Ovary (tissue), 9 donors: Measurements from ENCODE around the gene SPEF2. TPM values are rescaled to one million over a fixed set of nuclear protein-coding genes. Genes with fewer than 3 reads are reported as not detected.

ENCODE experiments used
- DNase-seq, 5 donors: peaks; one replicate each; pipeline ENCODE4 v3.0.0-alpha.2; 2019 to 2020
- H3K27ac ChIP-seq, 2 donors: fragments of 200-600 bp; one replicate each; pipeline versions ENCODE4 v1.5.1 to v1.8.0; 2019 to 2022
- H3K27me3 ChIP-seq: fragments of 200-600 bp; one replicate; pipeline ENCODE4 v1.8.0; 2022
- H3K36me3 ChIP-seq: fragments of 200-600 bp; sonication (generic); one replicate; pipeline ENCODE4 v1.5.1; 2019
- H3K4me1 ChIP-seq: one replicate; pipeline ENCODE4 v1.8.1; 2013; ENCODE audit warnings: mild to moderate bottlenecking, moderate library complexity; ENCODE audit not compliant: insufficient read depth
- H3K4me3 ChIP-seq: fragments of 200-600 bp; sonication (generic); one replicate; pipeline ENCODE4 v1.5.1; 2017
- H3K9me3 ChIP-seq, 2 donors: fragments of 200-600 bp in 1 of 2; sonication (generic) in 1 of 2; one replicate each; pipeline versions ENCODE4 v1.5.1 to v1.8.1; 2013 to 2019; ENCODE audit warnings: mild to moderate bottlenecking in 1 of 2, moderate library complexity in 1 of 2
- EP300 ChIP-seq: sonication (generic); formaldehyde crosslinking; IDR thresholded peaks from one replicate; pipeline ENCODE4 v1.6.1; 2017; ENCODE audit warnings: antibody characterized with exemption
- POLR2A ChIP-seq: fragments of 450-650 bp; IDR thresholded peaks from one replicate; pipeline ENCODE4 v1.6.1; 2017; ENCODE audit warnings: antibody characterized with exemption, mild to moderate bottlenecking, moderate library complexity
- WGBS, 3 donors: extraction: QIAGEN DNeasy Blood & Tissue Kit in 1 of 3; methylation state at CpG; one replicate each; pipeline versions ENCODE4 v1.1.5 to v1.1.7; 2013 to 2017; 5-methylcytosine and 5-hydroxymethylcytosine counted together
- intact Hi-C, 4 donors: fragments of 100-400 bp; cut with DNase I; formaldehyde crosslinking; loops; one replicate each; pipeline versions ENCODE4 v1.11.0 to v1.15.1; 2022 to 2023
- polyA plus RNA-seq, 2 donors: library from polyadenylated mRNA; stranded (reverse); fragments of 200-250 nt in 1 of 2; fragments of 350-450 nt in 1 of 2; fragmentation: Illumina TruSeq in 1 of 2; extraction: RNeasy Lipid Tissue Mini Kit (QIAGEN cat#74804) in 1 of 2; gene quantifications; one replicate each; pipeline ENCODE4 v1.2.3, GENCODE V29; 2013 to 2014
- total RNA-seq, 7 donors: library from RNA; depleted of rRNA in 2 of 7; stranded (reverse); fragments of >200 nt in 2 of 7; fragmentation: NEBNext Ultra II Directional in 3 of 7; extraction: Animal tissue kit (Norgen Biotek cat#: 25700) in 3 of 7; gene quantifications; one replicate each; pipeline versions ENCODE4 v1.1.0 to v1.2.4, GENCODE V29; 2016 to 2023
- TF ChIP-seq, protein P1 (sequence below), 3 donors: fragments of 450-650 bp in 2 of 3; fragments of 200-600 bp in 1 of 3; IDR thresholded peaks; one replicate each; pipeline versions ENCODE4 v1.5.1 to v1.8.0; 2016 to 2022; ENCODE audit warnings: antibody characterized with exemption in 3 of 3, mild to moderate bottlenecking in 1 of 3
- donor health status: DM: no; HTN: no; CAD: no; lungs with moderate emphysema.
- donor health status: DM: no; HTN: no; CAD: no.
- donor health status: Bipolar disorder and iron deficiency.
- donor health status: DM: yes; HTN: yes; CAD: no.
- donor health status: DM: no; HTN: no; CAD: no.
- donor health status: DM: yes; HTN: yes; CAD: no.

The SPEF2 gene
- total and polyA plus RNA-seq, 9 donors = 4.2 to 31.8 (median 9.0) TPM

GRCh38 chr5:35830587-35830986 lies 212.9 kb downstream of the SPEF2 start:
- DNase-seq = no peak
- H3K36me3 ChIP-seq = no peaks in the 10 kb centered on the region
- H3K27me3 ChIP-seq = no peaks in the 10 kb centered on the region
- no peaks in the 10 kb centered on the region for H3K4me1 ChIP-seq
- intact Hi-C loops = no loop called here
- no peaks in the 10 kb centered on the region for H3K9me3 ChIP-seq
- 58 to 72% (median 63%) methylated on average over 4 of the region's 4 CpGs for WGBS, 3 donors
- H3K27ac ChIP-seq = no peak overlapping the region
- H3K4me3 ChIP-seq = no peak overlapping the region
- TF ChIP-seq, protein P1, sequence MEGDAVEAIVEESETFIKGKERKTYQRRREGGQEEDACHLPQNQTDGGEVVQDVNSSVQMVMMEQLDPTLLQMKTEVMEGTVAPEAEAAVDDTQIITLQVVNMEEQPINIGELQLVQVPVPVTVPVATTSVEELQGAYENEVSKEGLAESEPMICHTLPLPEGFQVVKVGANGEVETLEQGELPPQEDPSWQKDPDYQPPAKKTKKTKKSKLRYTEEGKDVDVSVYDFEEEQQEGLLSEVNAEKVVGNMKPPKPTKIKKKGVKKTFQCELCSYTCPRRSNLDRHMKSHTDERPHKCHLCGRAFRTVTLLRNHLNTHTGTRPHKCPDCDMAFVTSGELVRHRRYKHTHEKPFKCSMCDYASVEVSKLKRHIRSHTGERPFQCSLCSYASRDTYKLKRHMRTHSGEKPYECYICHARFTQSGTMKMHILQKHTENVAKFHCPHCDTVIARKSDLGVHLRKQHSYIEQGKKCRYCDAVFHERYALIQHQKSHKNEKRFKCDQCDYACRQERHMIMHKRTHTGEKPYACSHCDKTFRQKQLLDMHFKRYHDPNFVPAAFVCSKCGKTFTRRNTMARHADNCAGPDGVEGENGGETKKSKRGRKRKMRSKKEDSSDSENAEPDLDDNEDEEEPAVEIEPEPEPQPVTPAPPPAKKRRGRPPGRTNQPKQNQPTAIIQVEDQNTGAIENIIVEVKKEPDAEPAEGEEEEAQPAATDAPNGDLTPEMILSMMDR (IDR thresholded peaks at IDR 0.05) = no peak
- TF ChIP-seq POLR2A = no peak
- no peak for TF ChIP-seq EP300

GRCh38 chr5:35832762-35833161 lies 215.1 kb downstream of the SPEF2 start:
- TF ChIP-seq EP300 (no peak), POLR2A (no peak)
- TF ChIP-seq, protein P1 (IDR thresholded peaks at IDR 0.05) = no peak
- DNase-seq = no peak
- Histone ChIP-seq H3K27ac (no peak overlapping the region), H3K27me3 (no peaks in the 10 kb centered on the region), H3K36me3 (no peaks in the 10 kb centered on the region), H3K4me1 (no peaks in the 10 kb centered on the region), H3K4me3 (no peak overlapping the region), H3K9me3 (no peaks in the 10 kb centered on the region)
- intact Hi-C loops = no loop called here
- WGBS, 3 donors = 73 to 85% (median 79%) methylated on average over 2 of the region's 2 CpGs

DNA sequence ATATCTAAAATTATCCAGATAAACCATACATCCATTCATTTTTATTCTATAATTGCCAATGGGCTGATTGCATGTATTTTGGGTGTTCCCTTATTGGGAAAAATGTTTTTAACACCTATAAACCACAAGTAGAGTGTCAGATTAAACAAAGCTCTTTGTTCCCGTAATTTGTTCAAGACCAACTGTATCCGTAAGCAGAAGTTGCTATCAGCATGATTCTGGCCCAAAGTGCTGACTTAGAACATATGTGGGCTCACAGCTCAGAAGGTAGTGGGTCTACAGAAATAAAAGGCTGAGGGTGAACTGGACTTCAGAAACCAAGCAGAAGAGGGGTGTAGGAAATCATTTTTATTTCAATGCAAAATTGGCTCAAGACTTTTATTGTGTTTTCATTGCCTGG lies 215.6 kb downstream of the SPEF2 start:
- 81 to 92% (median 92%) methylated on average over 2 of the region's 2 CpGs for WGBS, 3 donors
- Histone ChIP-seq H3K9me3 (no peaks in the 10 kb centered on the region), H3K27ac (no peak overlapping the region), H3K27me3 (no peaks in the 10 kb centered on the region), H3K36me3 (no peaks in the 10 kb centered on the region), H3K4me3 (no peak overlapping the region), H3K4me1 (no peaks in the 10 kb centered on the region)
- DNase-seq = no peak
- intact Hi-C loops = no loop called here
- TF ChIP-seq EP300 (no peak), POLR2A (no peak)
- TF ChIP-seq, protein P1 (IDR thresholded peaks at IDR 0.05) = no peak

GRCh38 chr5:35835796-35836742 lies 218.4 kb downstream of the SPEF2 start:
- WGBS, 3 donors = 86 to 89% (median 88%) methylated on average over 7 of the region's 7 CpGs

More at GRCh38 chr5:35835796-35836742, 218.4 kb downstream of the SPEF2 start:
- Histone ChIP-seq H3K36me3 (no peaks in the 10 kb centered on the region), H3K4me1 (no peaks in the 10 kb centered on the region), H3K9me3 (no peaks in the 10 kb centered on the region), H3K4me3 (no peak overlapping the region), H3K27me3 (no peaks in the 10 kb centered on the region), H3K27ac (no peak overlapping the region)
- intact Hi-C loops = no loop called here
- no peak for DNase-seq
- TF ChIP-seq POLR2A = no peak
- TF ChIP-seq EP300 = no peak
- TF ChIP-seq, protein P1 (IDR thresholded peaks at IDR 0.05) = no peak
